Calu3 (cell line): ENCODE results near the gene NID2. TPM values are rescaled to one million over a fixed set of nuclear protein-coding genes. Genes with fewer than 3 reads are reported as not detected.

Experiments
- BruUV-seq: library from RNA; stranded (reverse); fragments of 400-500 nt; replicated peaks from 2 replicates; lab custom pipeline; 2021; lab: Mats Ljungman, UMichigan
- CTCF ChIA-PET: fragments of 300-600 bp; sonication (Branson Sonifier 250); formaldehyde crosslinking; loops from one replicate; lab custom pipeline; 2022; ENCODE audit warnings: antibody characterized with exemption; lab: Charles Lee
- DNase-seq: peaks from one replicate; pipeline ENCODE4 v3.0.0; 2022
- H3K27ac Mint-ChIP-seq: one replicate; pipeline ENCODE4 v1.8.0; 2022; ENCODE audit warnings: mixed read lengths; ENCODE audit not compliant: unreplicated experiment
- H3K27me3 Mint-ChIP-seq: one replicate; pipeline ENCODE4 v1.8.0; 2022; ENCODE audit warnings: mixed read lengths; ENCODE audit not compliant: unreplicated experiment
- H3K36me3 Mint-ChIP-seq: one replicate; pipeline ENCODE4 v1.8.0; 2022; ENCODE audit warnings: mild to moderate bottlenecking, moderate library complexity, mixed read lengths; ENCODE audit not compliant: insufficient read depth, unreplicated experiment
- H3K4me1 Mint-ChIP-seq: one replicate; pipeline ENCODE4 v1.8.0; 2022; ENCODE audit warnings: mild to moderate bottlenecking, low read depth, mixed read lengths; ENCODE audit not compliant: unreplicated experiment
- H3K4me3 Mint-ChIP-seq: one replicate; pipeline ENCODE4 v1.8.0; 2022; ENCODE audit warnings: mild to moderate bottlenecking, low read depth, moderate library complexity, mixed read lengths; ENCODE audit not compliant: unreplicated experiment
- H3K9me3 Mint-ChIP-seq: one replicate; pipeline ENCODE4 v1.8.0; 2022; ENCODE audit warnings: low read depth, mixed read lengths; ENCODE audit not compliant: unreplicated experiment
- CTCF ChIP-seq: fragments of 200-600 bp; IDR thresholded peaks from one replicate; pipeline ENCODE4 v1.8.0; 2022; ENCODE audit warnings: antibody characterized with exemption; ENCODE audit not compliant: unreplicated experiment
- intact Hi-C: fragments of 100-400 bp; cut with micrococcal nuclease; formaldehyde crosslinking; loops from one replicate; pipeline ENCODE4 v1.10.0; 2022; ENCODE audit not compliant: unreplicated experiment
- total RNA-seq: library from RNA; stranded (reverse); gene quantifications from 2 replicates; pipeline ENCODE4 v1.2.3, GENCODE V29; 2022

The NID2 gene
- total RNA-seq, 1 experiment from 2014 or later: not detected

GRCh38 chr14:52076334-52076733 is 7.5 kb upstream of the NID2 start:
- DNase-seq: no peak
- no peaks in the 10 kb centered on the region for H3K36me3 Mint-ChIP-seq
- no peaks in the 10 kb centered on the region for H3K9me3 Mint-ChIP-seq
- no peak for TF ChIP-seq CTCF
- no TSS peak for BruUV-seq
- H3K4me1 Mint-ChIP-seq: peaks cover 26% of the 10 kb centered on the region
- peaks cover 33% of the 10 kb centered on the region for H3K27me3 Mint-ChIP-seq
- CTCF ChIA-PET: no interaction called here
- no peak overlapping the region for H3K27ac Mint-ChIP-seq
- intact Hi-C loops: no loop called here
- H3K4me3 Mint-ChIP-seq: no peak overlapping the region

- no TSS peak for BruUV-seq
- Mint-ChIP-seq H3K27me3 (peaks cover 43% of the 10 kb centered on the region), H3K36me3 (no peaks in the 10 kb centered on the region), H3K9me3 (no peaks in the 10 kb centered on the region), H3K4me1 (peaks cover 17% of the 10 kb centered on the region), H3K4me3 (no peak overlapping the region), H3K27ac (no peak overlapping the region)
- no peak for TF ChIP-seq CTCF
- intact Hi-C loops: no loop called here
- no peak for DNase-seq
- CTCF ChIA-PET: no interaction called here
These were observed 6.5 kb upstream of the NID2 start for GRCh38 chr14:52075371-52075770.

GRCh38 chr14:52073251-52073650 is 4.4 kb upstream of the NID2 start:
- no peak overlapping the region for H3K27ac Mint-ChIP-seq
- intact Hi-C loops: no loop called here
- H3K36me3 Mint-ChIP-seq: no peaks in the 10 kb centered on the region
- H3K27me3 Mint-ChIP-seq: peaks cover 54% of the 10 kb centered on the region
- no peak overlapping the region for H3K4me3 Mint-ChIP-seq
- TF ChIP-seq CTCF: no peak
- peaks cover 7% of the 10 kb centered on the region for H3K4me1 Mint-ChIP-seq
- no peaks in the 10 kb centered on the region for H3K9me3 Mint-ChIP-seq
- no peak for DNase-seq
- CTCF ChIA-PET: interaction anchor here (0.7 kb wide), 1 partner anchor 21 kb away, joined by 10 read pairs; no protein-coding TSS in a partner anchor
- no TSS peak for BruUV-seq

GRCh38 chr14:52072266-52072780 is 3.5 kb upstream of the NID2 start:
- H3K27ac Mint-ChIP-seq: no peak overlapping the region
- DNase-seq: no peak
- no peak overlapping the region for H3K4me3 Mint-ChIP-seq
- peaks cover 63% of the 10 kb centered on the region for H3K27me3 Mint-ChIP-seq
- no peak for TF ChIP-seq CTCF
- CTCF ChIA-PET: interaction anchor here (0.7 kb wide), 1 partner anchor 783 kb away, joined by 4 read pairs; no protein-coding TSS in a partner anchor
- intact Hi-C loops: no loop called here
- peaks cover 7% of the 10 kb centered on the region for H3K4me1 Mint-ChIP-seq
- BruUV-seq: no TSS peak
- no peaks in the 10 kb centered on the region for H3K36me3 Mint-ChIP-seq
- no peaks in the 10 kb centered on the region for H3K9me3 Mint-ChIP-seq
